Effector memory CD4-positive, alpha-beta T cell (primary cell): Measurements from ENCODE around the gene WWTR1.

Experiments
- DNase-seq, 3 donors: peaks; one replicate each; pipeline ENCODE4 v3.0.0-alpha.2; 2020
- H3K27ac ChIP-seq: 2 replicates; pipeline ENCODE4 v1.7.0; 2013; ENCODE audit warnings: mild to moderate bottlenecking, low read length, moderate library complexity; ENCODE audit not compliant: insufficient read depth, poor library complexity, severe bottlenecking
- H3K27me3 ChIP-seq: replicated peaks from 2 replicates; pipeline ENCODE4 v1.7.0; 2013; ENCODE audit warnings: mild to moderate bottlenecking, low read length; ENCODE audit not compliant: insufficient read depth, control insufficient read depth, poor library complexity, severe bottlenecking
- H3K36me3 ChIP-seq: 2 replicates; pipeline ENCODE4 v1.7.0; 2013; ENCODE audit warnings: mild to moderate bottlenecking, low read length, moderate library complexity; ENCODE audit not compliant: control insufficient read depth, insufficient read depth
- H3K4me1 ChIP-seq: 2 replicates; pipeline ENCODE4 v1.7.0; 2013; ENCODE audit warnings: low read length, mild to moderate bottlenecking; ENCODE audit not compliant: control insufficient read depth, insufficient read depth, poor library complexity, severe bottlenecking
- H3K4me3 ChIP-seq: 2 replicates; pipeline ENCODE4 v1.7.0; 2013; ENCODE audit warnings: low read length, low read depth, mild to moderate bottlenecking; ENCODE audit not compliant: insufficient read depth, poor library complexity, severe bottlenecking
- H3K9me3 ChIP-seq: 2 replicates; pipeline ENCODE4 v1.7.0; 2013; ENCODE audit warnings: mild to moderate bottlenecking, low read length, moderate library complexity; ENCODE audit not compliant: control insufficient read depth

WWTR1 gene

DNA sequence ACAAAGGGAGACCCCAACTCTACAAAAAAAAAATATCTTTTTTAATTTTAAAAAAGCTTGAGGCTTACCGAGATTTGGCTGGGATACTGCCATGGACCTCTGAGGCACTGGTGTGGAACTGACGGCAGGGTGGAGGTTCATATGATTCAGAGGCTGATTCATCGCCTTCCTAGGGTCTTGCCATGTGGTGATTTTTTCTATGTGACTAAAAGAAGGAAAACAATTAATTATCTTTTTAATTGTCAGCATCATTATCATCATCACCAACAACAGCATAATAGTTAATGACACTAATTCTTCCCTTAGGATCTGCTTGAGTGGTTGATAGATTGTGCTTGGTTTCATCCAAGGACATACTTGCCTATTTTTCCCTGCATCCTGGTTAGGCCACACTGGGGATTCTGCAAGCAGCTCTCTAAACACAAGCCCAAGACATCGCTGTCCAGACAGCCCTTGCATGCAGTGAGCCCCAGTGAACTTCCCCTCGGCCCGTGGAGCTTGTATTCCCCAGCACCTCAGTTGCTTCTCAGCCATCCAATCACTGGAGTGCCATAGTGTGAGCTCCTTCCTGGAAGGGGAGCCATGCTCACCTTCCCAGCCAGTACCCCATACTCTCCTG lies 84.9 kb downstream of the WWTR1 start:
- Histone ChIP-seq H3K27ac (no peak overlapping the region), H3K27me3 (no peaks in the 10 kb centered on the region), H3K9me3 (no peaks in the 10 kb centered on the region), H3K36me3 (no peaks in the 10 kb centered on the region), H3K4me1 (no peaks in the 10 kb centered on the region), H3K4me3 (no peak overlapping the region)
- DNase-seq = no peak

DNA sequence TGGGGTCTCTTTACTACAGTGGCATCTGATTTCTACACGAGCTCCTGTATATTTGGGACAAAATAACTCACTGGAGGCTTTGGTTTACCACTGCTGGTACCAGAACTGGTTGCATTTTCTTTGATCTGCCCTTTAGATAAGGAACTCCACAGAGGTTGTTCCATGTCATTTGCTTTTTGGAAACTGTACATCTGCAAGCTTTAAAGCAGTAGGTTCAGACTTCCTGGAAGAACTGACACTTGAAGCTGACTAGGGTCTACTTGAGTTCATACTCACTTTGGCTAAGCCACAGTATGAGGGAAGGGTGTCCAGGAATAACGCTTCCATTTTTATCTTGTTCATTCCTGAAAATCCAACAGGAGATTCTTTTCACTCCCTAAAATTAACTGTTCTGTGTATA lies 86.4 kb downstream of the WWTR1 start:
- no peak overlapping the region for H3K27ac ChIP-seq
- no peak overlapping the region for H3K4me3 ChIP-seq
- DNase-seq = no peak
- H3K9me3 ChIP-seq = no peaks in the 10 kb centered on the region
- H3K4me1 ChIP-seq = no peaks in the 10 kb centered on the region
- H3K36me3 ChIP-seq = no peaks in the 10 kb centered on the region
- H3K27me3 ChIP-seq = no peaks in the 10 kb centered on the region

DNA sequence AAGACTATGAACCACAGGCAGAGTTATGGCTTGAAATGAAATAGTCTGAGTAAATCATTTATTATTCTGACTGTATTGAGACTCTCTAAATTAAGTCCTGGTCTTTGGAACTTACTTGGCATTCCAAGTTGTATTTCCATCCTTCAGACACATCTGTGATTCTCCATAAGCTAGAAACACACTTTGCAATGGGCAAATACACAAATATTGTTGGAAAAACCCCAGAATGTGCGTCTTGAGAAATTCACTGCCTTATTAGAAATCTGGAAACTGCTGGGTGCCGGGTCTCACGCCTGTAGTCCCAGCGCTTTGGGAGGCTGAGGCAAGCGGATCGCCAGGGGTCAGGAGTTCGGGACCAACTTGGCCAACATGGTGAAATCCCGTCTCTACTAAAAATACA lies 87.8 kb downstream of the WWTR1 start:
- no peaks in the 10 kb centered on the region for H3K9me3 ChIP-seq
- DNase-seq = no peak
- H3K36me3 ChIP-seq = no peaks in the 10 kb centered on the region
- no peak overlapping the region for H3K4me3 ChIP-seq
- H3K27ac ChIP-seq = no peak overlapping the region
- no peaks in the 10 kb centered on the region for H3K4me1 ChIP-seq
- no peaks in the 10 kb centered on the region for H3K27me3 ChIP-seq

DNA sequence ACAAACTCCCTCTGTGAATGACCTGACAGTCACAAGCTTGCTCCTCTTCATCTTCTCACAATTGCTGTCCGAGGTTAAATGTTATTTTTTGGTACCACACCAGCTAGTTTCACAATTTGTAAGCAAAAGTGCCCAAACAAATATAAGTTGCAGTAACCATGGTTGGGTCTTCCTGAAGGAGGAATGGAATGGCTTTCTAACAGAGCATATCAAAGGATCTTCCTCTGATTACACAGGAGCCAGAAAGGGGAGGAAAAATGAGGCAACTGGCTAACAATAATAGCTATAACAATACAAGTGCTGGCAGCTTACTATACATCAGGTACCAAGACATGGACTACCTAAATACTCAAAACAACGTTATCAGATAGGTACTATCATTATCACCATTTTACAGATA lies 90.4 kb downstream of the WWTR1 start:
- Histone ChIP-seq H3K9me3 (no peaks in the 10 kb centered on the region), H3K27me3 (no peaks in the 10 kb centered on the region), H3K4me3 (no peak overlapping the region), H3K4me1 (no peaks in the 10 kb centered on the region), H3K27ac (no peak overlapping the region), H3K36me3 (no peaks in the 10 kb centered on the region)
- no peak for DNase-seq

DNA sequence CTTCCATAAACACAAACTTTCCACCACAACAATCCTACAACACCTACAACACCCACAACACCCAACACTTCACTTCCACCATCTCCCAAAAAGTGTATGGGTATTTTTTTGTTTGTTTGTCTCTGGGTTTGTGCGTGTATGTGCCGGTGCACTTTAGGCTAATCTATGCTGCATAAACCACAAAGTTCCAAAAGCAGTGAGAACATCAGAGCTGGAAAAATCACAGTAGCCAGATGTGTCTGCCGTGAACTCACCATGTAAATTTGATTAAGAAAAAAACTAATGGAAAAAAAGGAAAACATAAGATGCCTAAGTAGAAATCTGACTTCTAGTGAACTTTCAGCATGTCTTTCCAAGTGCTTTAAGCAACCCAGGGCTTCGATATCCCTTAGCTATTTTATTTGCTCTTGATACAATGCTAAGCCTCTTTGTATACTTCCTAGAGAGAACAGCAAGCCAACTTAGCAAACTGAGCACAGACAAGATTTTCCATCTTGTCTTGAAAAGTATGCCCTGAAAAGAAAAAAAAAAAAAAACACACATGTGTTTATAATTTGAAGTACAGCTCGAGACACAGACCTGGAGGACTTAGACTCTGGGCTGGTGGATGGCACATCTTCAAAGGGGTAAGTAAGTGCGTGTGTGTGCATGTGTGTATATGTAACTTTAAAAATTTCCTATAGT lies 91.4 kb downstream of the WWTR1 start:
- Histone ChIP-seq H3K27ac (no peak overlapping the region), H3K4me1 (no peaks in the 10 kb centered on the region), H3K9me3 (no peaks in the 10 kb centered on the region), H3K27me3 (no peaks in the 10 kb centered on the region), H3K36me3 (no peaks in the 10 kb centered on the region), H3K4me3 (no peak overlapping the region)
- no peak for DNase-seq

GRCh38 chr3:149564079-149564478 lies 93.7 kb downstream of the WWTR1 start:
- DNase-seq = no peak
- Histone ChIP-seq H3K4me1 (no peaks in the 10 kb centered on the region), H3K27ac (no peak overlapping the region), H3K4me3 (no peak overlapping the region), H3K27me3 (no peaks in the 10 kb centered on the region), H3K36me3 (no peaks in the 10 kb centered on the region), H3K9me3 (no peaks in the 10 kb centered on the region)

- Histone ChIP-seq H3K36me3 (no peaks in the 10 kb centered on the region), H3K4me3 (no peak overlapping the region), H3K27me3 (no peaks in the 10 kb centered on the region), H3K9me3 (no peaks in the 10 kb centered on the region), H3K4me1 (no peaks in the 10 kb centered on the region), H3K27ac (no peak overlapping the region)
- DNase-seq = no peak
These were observed 94.7 kb downstream of the WWTR1 start for GRCh38 chr3:149563114-149563513.

DNA sequence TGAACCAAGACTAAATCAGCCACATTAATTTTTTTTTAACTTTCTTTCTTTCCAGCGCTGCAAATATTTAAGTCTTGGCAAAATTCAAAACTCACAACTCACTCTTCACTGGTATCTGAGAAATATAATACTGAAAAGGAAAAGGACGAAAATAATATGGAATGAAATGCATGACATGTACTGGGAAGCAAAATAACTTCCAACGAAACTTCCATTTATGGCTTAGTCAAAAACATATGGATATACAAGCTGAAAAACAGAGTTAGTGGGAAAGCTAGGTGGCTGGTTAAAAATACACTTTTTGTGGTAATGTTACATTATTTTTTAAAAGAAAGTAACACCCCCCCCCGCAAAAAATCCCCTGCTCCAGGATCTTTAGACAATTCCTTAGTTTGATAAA lies 97.2 kb downstream of the WWTR1 start:
- no peaks in the 10 kb centered on the region for H3K27me3 ChIP-seq
- no peak overlapping the region for H3K4me3 ChIP-seq
- H3K27ac ChIP-seq = no peak overlapping the region
- H3K4me1 ChIP-seq = no peaks in the 10 kb centered on the region
- DNase-seq = no peak
- no peaks in the 10 kb centered on the region for H3K36me3 ChIP-seq
- H3K9me3 ChIP-seq = no peaks in the 10 kb centered on the region

DNA sequence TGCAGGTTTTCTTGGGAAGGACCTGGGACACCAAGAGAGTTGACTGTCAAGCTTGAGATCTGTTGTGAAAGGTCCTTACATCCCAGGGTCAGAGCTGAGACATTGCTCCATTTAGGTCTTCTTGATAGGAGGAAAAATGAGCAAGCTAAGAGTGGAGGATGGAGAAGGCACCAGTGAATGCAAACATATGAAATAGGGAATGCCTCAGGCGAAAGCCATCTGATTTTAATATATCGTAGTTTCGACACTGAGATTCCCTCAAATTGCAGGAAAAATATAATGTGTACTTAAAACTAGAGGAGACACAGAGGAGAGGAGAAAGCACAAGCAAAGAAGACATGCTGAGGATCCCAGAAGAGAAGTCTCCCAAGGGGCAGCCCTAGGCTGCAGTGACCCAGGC lies 97.8 kb downstream of the WWTR1 start:
- Histone ChIP-seq H3K27me3 (no peaks in the 10 kb centered on the region), H3K27ac (no peak overlapping the region), H3K4me1 (no peaks in the 10 kb centered on the region), H3K4me3 (no peak overlapping the region), H3K9me3 (no peaks in the 10 kb centered on the region), H3K36me3 (no peaks in the 10 kb centered on the region)
- DNase-seq = no peak

DNA sequence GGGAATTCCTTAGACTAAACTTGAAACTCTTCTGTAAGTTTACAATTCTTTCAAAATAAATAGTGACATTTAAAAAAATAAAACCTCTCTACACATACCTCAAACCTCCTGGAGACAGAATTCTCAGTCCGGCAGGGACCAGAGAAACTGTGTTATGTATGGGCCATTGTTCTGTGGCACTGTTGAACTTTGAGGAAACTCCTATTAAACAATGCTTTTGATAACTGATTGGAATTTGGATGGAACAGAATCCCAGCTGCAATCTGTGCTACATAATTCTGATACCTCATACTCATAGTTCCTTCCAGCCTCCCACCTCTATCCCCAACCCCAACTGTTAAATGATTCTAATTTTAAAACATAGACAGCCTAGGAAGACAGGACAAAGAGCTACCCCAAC lies 98.3 kb downstream of the WWTR1 start:
- Histone ChIP-seq H3K4me3 (no peak overlapping the region), H3K27ac (no peak overlapping the region), H3K36me3 (no peaks in the 10 kb centered on the region), H3K9me3 (no peaks in the 10 kb centered on the region), H3K27me3 (no peaks in the 10 kb centered on the region), H3K4me1 (no peaks in the 10 kb centered on the region)
- no peak for DNase-seq
